Measurements from ENCODE around the gene KRTAP4-5. TPM values are rescaled to one million over a fixed set of nuclear protein-coding genes. Genes with fewer than 3 reads are reported as not detected.
"Not testable (repeated sequence)": the region's sequence is repeated elsewhere in the genome, so short reads cannot be mapped to it uniquely, and the experiment has no call there.

The KRTAP4-5 gene
- total RNA-seq, 2 donors from 2014 or later = not detected

DNA sequence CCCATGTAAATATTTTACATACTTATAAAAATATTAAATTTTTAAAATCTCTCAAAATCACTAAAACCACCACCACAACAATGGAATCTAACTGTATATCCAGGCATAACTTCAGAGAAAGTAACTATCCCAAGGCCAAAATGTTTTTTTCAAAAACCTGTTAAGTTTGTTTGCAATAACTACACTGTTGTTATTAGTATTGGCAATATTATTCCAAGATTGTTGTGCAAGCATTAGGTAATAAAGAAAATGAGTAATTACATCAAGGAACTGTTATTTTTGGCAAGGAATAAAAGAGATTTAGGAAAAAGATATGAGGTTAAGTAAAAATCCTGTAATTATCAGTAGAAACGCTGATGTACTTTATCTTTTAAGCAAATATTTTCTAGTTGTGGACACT lies 22.3 kb downstream of the KRTAP4-5 start:
- intact Hi-C loops (cut with DNase I) = no loop called here
- TF ChIP-seq POLR2AphosphoS5 (IDR thresholded peaks at IDR 0.05) (no peak), POLR2A (IDR thresholded peaks at IDR 0.05) (no peak)
- TF ChIP-seq, protein P1, sequence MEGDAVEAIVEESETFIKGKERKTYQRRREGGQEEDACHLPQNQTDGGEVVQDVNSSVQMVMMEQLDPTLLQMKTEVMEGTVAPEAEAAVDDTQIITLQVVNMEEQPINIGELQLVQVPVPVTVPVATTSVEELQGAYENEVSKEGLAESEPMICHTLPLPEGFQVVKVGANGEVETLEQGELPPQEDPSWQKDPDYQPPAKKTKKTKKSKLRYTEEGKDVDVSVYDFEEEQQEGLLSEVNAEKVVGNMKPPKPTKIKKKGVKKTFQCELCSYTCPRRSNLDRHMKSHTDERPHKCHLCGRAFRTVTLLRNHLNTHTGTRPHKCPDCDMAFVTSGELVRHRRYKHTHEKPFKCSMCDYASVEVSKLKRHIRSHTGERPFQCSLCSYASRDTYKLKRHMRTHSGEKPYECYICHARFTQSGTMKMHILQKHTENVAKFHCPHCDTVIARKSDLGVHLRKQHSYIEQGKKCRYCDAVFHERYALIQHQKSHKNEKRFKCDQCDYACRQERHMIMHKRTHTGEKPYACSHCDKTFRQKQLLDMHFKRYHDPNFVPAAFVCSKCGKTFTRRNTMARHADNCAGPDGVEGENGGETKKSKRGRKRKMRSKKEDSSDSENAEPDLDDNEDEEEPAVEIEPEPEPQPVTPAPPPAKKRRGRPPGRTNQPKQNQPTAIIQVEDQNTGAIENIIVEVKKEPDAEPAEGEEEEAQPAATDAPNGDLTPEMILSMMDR (IDR thresholded peaks at IDR 0.05) = no peak
- Histone ChIP-seq H3K36me3 (no peaks in the 10 kb centered on the region), H3K27me3 (replicated peaks; ENCODE audit: insufficient read depth) (no peaks in the 10 kb centered on the region), H3K4me3 (no peak overlapping the region), H3K4me1 (replicated peaks) (no peaks in the 10 kb centered on the region), H3K27ac (no peak overlapping the region), H3K9me3 (no peaks in the 10 kb centered on the region)
- no peak for DNase-seq (ENCODE audit: low spot score)
- WGBS = 43% methylated on average over 1 of the region's 1 CpG

DNA sequence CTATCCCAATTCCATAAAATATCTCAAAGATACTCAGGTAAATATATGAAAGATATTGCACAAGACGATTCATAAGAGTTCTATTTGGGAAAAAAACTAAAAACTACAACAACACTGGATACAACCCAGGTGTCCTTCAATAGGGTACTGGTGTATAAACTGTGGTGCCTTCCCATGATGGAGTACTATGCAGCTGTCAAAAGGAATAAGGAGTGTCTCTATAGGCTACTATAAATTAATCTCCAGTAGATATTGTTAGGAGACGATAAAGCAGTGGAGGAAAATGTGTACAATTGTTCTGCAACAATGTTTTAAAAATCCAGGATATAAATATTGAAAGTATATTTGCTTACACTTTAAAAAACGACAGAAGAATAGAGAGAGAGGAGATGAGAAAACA lies 23.2 kb downstream of the KRTAP4-5 start:
- no peak overlapping the region for H3K4me3 ChIP-seq
- TF ChIP-seq POLR2AphosphoS5 (IDR thresholded peaks at IDR 0.05) (no peak), POLR2A (IDR thresholded peaks at IDR 0.05) (no peak)
- TF ChIP-seq, protein P1 (IDR thresholded peaks at IDR 0.05) = no peak
- 93% methylated on average over 3 of the region's 3 CpGs for WGBS
- H3K4me1 ChIP-seq (replicated peaks) = no peaks in the 10 kb centered on the region
- H3K9me3 ChIP-seq = no peaks in the 10 kb centered on the region
- no peaks in the 10 kb centered on the region for H3K27me3 ChIP-seq (replicated peaks; ENCODE audit: insufficient read depth)
- no peaks in the 10 kb centered on the region for H3K36me3 ChIP-seq
- no peak overlapping the region for H3K27ac ChIP-seq
- no peak for DNase-seq (ENCODE audit: low spot score)
- intact Hi-C loops (cut with DNase I) = no loop called here

DNA sequence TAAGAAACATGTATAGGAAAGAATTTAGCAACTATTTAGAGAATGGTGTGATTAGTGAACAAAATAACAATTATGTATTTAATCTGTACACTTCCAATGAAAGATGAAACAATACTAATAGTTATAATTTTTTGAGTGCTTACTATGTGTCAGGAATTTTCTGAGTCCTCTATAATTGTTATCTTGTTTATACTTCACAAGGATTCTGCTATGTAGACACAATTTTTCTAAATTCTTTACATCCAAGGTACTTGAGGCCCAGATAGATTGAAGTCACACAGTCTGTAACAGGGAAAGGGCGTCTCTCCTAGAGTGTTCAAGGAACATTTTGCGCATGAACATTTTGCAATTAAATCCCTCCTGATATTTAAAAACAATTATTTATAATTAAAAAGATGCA lies 24.6 kb downstream of the KRTAP4-5 start:
- DNase-seq (ENCODE audit: low spot score) = no peak
- 96% methylated on average over 2 of the region's 2 CpGs for WGBS
- Histone ChIP-seq H3K9me3 (no peaks in the 10 kb centered on the region), H3K36me3 (no peaks in the 10 kb centered on the region), H3K4me1 (replicated peaks) (no peaks in the 10 kb centered on the region), H3K27ac (no peak overlapping the region), H3K4me3 (no peak overlapping the region), H3K27me3 (replicated peaks; ENCODE audit: insufficient read depth) (no peaks in the 10 kb centered on the region)
- intact Hi-C loops (cut with DNase I) = no loop called here
- TF ChIP-seq POLR2AphosphoS5 (IDR thresholded peaks at IDR 0.05) (no peak), POLR2A (IDR thresholded peaks at IDR 0.05) (no peak)
- TF ChIP-seq, protein P1 (IDR thresholded peaks at IDR 0.05) = no peak

DNA sequence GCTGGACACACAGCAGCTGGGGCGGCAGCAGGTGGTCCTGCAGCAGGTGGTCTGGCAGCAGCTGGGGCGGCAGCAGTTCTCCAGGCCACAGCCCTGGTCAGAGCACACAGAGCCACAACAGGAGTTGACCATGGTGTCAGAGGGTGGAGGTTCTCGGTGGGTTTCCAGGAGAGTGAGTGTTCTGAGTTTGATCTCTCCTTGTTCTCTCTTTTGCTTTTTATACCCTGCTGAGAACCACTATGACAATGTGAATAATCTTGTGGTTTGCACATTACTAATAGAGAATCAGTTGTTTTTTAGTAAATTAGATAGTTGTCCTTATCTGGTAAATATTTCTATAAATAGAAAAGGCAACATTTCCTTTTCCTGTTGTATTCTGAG lies 25.6 kb downstream of the KRTAP4-5 start, which contains the start of gene KRTAP4-12:
KRTAP4-12 (minus strand) TSS at position 192 of the 381 bp plus-strand sequence; CDS start at position 132, 60 bp downstream.
- H3K27me3 ChIP-seq (replicated peaks; ENCODE audit: insufficient read depth); DNase-seq (ENCODE audit: low spot score); H3K36me3 ChIP-seq; intact Hi-C loops (cut with DNase I); H3K9me3 ChIP-seq; H3K4me3 ChIP-seq; H3K4me1 ChIP-seq (replicated peaks); H3K27ac ChIP-seq: not testable (repeated sequence)
- 90% methylated on average over 3 of the region's 3 CpGs for WGBS

DNA sequence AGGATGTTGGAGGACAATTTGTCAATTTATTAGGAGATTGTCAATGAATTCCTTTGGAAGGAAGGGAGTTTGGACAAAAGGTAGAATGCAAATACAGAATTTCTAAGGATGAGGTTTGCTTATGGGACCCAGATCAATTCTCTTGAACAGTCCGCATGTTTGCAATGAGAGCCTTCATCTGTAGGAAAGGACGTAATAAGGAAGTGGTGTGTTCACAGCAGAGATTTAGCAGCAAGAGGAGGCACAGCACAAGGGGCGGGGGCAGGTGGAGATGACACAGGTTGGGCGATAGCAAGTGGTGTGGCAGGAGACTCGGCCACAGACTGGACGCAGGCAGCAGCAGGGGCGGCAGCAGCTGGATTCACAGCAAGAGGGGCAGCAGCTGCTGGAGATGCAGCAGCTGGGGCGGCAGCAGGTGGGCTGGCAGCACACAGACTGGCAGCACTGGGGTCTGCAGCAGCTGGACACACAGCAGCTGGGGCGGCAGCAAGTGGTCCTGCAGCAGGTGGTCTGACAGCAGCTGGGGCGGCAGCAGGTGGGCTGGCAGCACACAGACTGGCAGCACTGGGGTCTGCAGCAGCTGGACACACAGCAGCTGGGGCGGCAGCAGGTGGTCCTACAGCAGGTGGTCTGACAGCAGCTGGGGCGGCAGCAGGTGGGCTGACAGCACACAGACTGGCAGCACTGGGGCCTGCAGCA lies 26.2 kb downstream of the KRTAP4-5 start:
- DNase-seq (ENCODE audit: low spot score); H3K27me3 ChIP-seq (replicated peaks; ENCODE audit: insufficient read depth); H3K27ac ChIP-seq; H3K36me3 ChIP-seq; H3K4me3 ChIP-seq; intact Hi-C loops (cut with DNase I); H3K9me3 ChIP-seq; H3K4me1 ChIP-seq (replicated peaks): not testable (repeated sequence)
- WGBS = 89% methylated on average over 12 of the region's 12 CpGs

DNA sequence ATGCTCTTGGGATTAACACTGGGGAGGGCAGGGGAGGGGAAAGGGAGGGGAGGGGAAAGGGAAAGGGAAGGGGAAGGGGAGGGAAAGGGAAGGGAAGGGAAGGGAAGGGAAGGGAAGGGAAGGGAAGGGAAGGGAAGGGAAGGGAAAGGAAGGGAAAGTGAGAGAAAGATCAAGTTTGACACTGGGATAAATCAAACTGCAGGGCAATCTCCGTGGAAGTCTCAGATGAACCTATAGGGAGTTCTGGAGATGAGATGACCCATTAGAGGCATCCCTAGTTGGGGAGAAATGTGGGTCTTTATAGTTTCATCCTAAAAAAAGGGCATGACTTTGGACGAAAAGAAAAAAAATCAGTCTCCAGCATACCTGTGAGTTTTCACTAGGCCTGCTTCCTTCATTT lies 27.9 kb downstream of the KRTAP4-5 start:
- no peaks in the 10 kb centered on the region for H3K27me3 ChIP-seq (replicated peaks; ENCODE audit: insufficient read depth)

DNA sequence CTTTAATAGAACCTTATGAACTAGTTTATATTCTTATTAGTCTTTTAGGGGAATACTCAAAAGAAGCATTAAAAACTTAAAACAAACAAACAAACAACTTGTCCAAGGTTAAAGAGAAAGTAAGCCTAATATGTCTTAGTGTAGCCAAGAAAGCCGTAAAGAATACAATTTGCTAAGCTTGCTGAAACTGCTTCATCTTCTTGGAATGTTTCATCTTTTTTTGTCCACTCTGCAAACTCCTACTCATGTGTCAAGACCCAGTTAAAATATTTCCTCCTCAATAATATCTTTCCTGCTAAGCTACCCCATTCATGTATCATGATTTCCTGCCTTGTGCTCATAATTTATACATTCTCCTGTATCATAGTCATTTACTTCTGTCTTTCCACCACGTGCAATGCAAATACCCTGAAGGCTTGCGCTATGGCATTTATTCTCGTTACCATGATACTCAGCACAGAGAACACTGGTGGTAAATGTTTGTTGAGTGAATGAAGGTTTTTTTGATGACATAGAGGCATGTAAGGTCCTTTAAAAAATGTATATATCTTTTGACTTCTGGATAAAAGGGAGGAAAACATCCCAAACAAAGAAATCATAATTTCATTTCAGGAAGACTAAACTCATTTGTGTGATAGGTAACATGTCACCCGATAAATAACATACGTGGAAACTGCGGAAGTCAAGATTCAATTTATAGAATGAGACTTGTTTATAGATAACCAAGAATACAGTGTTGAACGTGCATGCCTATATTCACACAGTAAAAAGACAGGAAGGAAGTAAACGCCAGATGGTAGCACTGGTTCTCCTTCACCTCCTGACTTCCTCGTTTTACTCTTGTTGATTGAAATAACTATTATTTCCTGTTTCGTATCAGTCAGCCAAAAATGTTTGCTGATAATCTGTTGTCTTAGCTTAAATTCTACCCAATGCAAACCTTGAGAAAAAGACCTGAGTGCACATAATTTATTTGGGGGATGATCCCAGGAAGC lies 29.6 kb downstream of the KRTAP4-5 start:
- H3K4me1 ChIP-seq (replicated peaks); H3K27me3 ChIP-seq (replicated peaks; ENCODE audit: insufficient read depth); H3K36me3 ChIP-seq; intact Hi-C loops (cut with DNase I); H3K4me3 ChIP-seq; H3K27ac ChIP-seq; H3K9me3 ChIP-seq; DNase-seq (ENCODE audit: low spot score): not testable (repeated sequence)
- WGBS = 78% methylated on average over 11 of the region's 11 CpGs

More for the DNA sequence above, 27.9 kb downstream of the KRTAP4-5 start:
- Histone ChIP-seq H3K9me3 (no peaks in the 10 kb centered on the region), H3K4me3 (no peak overlapping the region), H3K27ac (no peak overlapping the region), H3K4me1 (replicated peaks) (no peaks in the 10 kb centered on the region), H3K36me3 (no peaks in the 10 kb centered on the region)
- 88% methylated on average over 2 of the region's 2 CpGs for WGBS
- TF ChIP-seq POLR2A (IDR thresholded peaks at IDR 0.05) = no peak
- DNase-seq (ENCODE audit: low spot score) = no peak
- intact Hi-C loops (cut with DNase I) = no loop called here

Data from prostate gland (tissue), 2 donors.